NT2/D1 (cell line): ENCODE results near the gene DDX31.
A peak's percentile ranks its signal among the peaks of the same experiment; 100 is the strongest.

ENCODE experiments used
- DNase-seq: peaks from one replicate; pipeline ENCODE4 v3.0.0-alpha.2; 2011; ENCODE audit warnings: low read depth, low spot score
- H3K27me3 ChIP-seq: 2 replicates; pipeline ENCODE4 v1.6.0; 2011; ENCODE audit warnings: mild to moderate bottlenecking; ENCODE audit not compliant: insufficient read length, insufficient read depth
- H3K36me3 ChIP-seq: 2 replicates; pipeline ENCODE4 v1.6.1; 2011; ENCODE audit warnings: mild to moderate bottlenecking, low read length, mixed read lengths; ENCODE audit not compliant: insufficient read depth, insufficient read length
- H3K4me1 ChIP-seq: 2 replicates; pipeline ENCODE4 v1.5.1; 2011; ENCODE audit not compliant: insufficient read depth, insufficient read length
- H3K4me3 ChIP-seq: 2 replicates; pipeline ENCODE4 v1.5.1; 2011; ENCODE audit warnings: low read depth; ENCODE audit not compliant: insufficient read length
- H3K9ac ChIP-seq: 2 replicates; pipeline ENCODE4 v1.6.0; 2011; ENCODE audit warnings: low read depth; ENCODE audit not compliant: insufficient read length
- H3K9me3 ChIP-seq: 2 replicates; pipeline ENCODE4 v1.5.1; 2011; ENCODE audit warnings: mild to moderate bottlenecking, low read length; ENCODE audit not compliant: insufficient read depth
- SUZ12 ChIP-seq: IDR thresholded peaks from 2 replicates; pipeline ENCODE4 v1.6.1; 2011; ENCODE audit not compliant: insufficient read length, insufficient read depth; ENCODE audit errors: extremely low read depth
- YY1 ChIP-seq: IDR thresholded peaks from 2 replicates; pipeline ENCODE4 v1.6.1; 2011; ENCODE audit not compliant: insufficient read length, insufficient read depth
- ZNF274 ChIP-seq: IDR thresholded peaks from 2 replicates; pipeline ENCODE4 v1.6.1; 2011; ENCODE audit warnings: mild to moderate bottlenecking, low read depth, low read length

Gene DDX31

DNA sequence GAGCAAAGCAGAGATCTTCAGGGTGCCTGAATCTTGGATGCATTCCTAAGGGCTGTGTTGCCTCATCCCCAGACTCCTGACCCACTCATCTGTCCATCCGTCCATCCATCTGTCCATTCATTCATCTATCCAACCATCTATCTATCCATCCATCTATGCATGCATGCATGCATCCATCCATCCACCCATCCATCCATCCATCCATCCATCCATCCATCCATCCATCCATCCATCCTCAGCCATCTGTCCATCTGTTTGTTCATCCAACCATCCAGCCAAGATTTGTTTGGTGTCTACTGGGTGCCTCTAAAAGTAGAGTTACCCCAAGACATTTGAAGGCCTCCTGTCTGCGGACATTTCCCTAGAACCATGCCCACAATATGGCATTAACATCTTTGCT lies 115.0 kb downstream of the DDX31 start:
- H3K36me3 ChIP-seq, result no peaks in the 10 kb centered on the region
- no peak overlapping the region for H3K9ac ChIP-seq
- no peak overlapping the region for H3K4me3 ChIP-seq
- no peaks in the 10 kb centered on the region for H3K27me3 ChIP-seq
- peaks cover 3% of the 10 kb centered on the region for H3K4me1 ChIP-seq
- DNase-seq, result no peak
- peaks cover 12% of the 10 kb centered on the region for H3K9me3 ChIP-seq
- TF ChIP-seq SUZ12 (no peak), ZNF274 (no peak), YY1 (no peak)

DNA sequence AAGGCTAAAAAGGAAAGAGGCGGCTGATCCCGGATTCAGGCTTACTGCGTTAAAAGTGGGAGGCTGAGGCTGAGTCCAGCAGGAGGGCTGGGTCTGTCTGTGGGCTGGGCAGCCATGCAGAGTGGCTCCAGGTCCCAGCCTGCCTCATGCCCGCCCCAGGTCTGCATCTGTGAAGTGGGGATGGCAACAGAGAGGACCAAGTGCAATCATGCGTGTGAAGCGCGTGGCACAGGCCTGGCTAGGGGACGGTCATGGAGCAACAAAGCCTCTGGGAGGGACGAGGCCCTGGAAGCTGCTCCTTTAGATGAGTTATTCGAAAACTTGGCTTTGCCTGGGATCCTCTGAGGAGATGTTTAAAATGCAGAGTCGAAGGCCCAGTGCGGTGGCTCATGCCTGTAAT lies 117.7 kb downstream of the DDX31 start:
- TF ChIP-seq YY1, result no peak
- TF ChIP-seq ZNF274, result no peak
- no peak for TF ChIP-seq SUZ12
- H3K4me1 ChIP-seq, result peaks cover 14% of the 10 kb centered on the region
- no peak for DNase-seq
- H3K36me3 ChIP-seq, result no peaks in the 10 kb centered on the region
- H3K27me3 ChIP-seq, result no peaks in the 10 kb centered on the region
- H3K4me3 ChIP-seq, result no peak overlapping the region
- H3K9me3 ChIP-seq, result no peaks in the 10 kb centered on the region
- no peak overlapping the region for H3K9ac ChIP-seq

DNA sequence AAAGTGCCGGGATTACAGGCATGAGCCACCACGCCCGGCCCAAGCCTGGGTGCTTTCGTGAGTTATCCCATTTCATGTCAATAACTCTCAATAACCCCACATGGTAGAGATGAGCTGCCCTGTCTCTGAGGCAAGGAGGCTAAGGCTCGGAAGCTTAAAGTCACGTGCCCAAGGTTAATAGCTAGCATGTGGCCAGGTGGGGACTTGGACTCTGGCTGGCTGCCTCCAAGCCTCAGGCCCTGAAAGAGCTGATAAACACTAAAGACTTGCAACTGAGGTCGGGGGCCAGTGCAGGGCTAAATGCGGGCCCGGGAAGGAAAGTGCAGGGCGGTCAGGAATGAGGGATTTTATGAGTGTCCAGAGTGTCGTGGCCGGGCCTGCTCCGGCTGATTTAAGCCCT lies 118.2 kb downstream of the DDX31 start:
- Histone ChIP-seq H3K4me3 (no peak overlapping the region), H3K27me3 (no peaks in the 10 kb centered on the region), H3K4me1 (peaks cover 17% of the 10 kb centered on the region), H3K9me3 (no peaks in the 10 kb centered on the region), H3K36me3 (no peaks in the 10 kb centered on the region), H3K9ac (peak overlapping the region; percentile 32)
- DNase-seq, result no peak
- TF ChIP-seq ZNF274 (no peak), YY1 (no peak), SUZ12 (no peak)

DNA sequence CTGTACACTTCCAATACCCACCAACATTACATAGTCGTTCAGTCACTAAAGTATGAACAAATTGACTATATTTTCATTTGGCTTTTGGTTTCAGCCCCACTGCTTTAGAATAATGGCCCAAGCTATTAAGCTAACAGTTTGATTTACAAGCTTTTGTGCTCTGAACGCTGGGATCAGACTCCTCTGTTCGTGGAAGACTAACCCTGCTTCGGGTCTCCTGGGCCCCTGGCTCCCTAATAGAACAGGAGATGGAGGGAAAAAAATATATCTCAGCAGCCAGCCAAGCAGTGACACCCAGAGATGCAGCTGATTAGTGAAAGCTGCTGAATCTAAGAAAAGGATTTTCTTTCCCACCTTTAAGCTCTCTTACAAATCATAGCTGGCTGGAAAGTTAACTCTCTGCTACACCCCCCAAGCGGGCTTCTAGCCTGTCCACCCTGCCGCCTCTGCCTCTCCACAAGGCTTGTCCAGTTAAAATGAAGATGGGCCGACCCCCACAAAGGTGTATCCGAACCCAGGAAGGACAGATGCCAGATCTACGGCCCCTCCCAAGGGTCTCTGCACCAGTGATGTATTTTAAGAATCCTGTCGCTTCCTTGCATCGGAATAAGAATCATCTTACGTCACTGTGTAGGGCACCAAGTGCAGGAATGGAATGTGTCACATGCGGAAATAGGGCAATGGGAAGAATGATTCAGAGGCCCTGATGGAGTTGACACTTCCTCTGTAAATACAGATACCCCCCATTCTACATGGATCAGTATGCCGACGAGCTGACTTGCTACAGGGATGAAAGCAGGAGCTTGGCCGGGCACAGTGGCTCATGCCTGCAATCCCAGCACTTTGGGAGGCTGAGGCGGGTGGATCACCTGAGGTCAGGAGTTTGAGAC lies 120.8 kb downstream of the DDX31 start:
- H3K9me3 ChIP-seq, result no peaks in the 10 kb centered on the region
- DNase-seq, result no peak
- peaks cover 27% of the 10 kb centered on the region for H3K4me1 ChIP-seq
- H3K27me3 ChIP-seq, result peaks cover 2% of the 10 kb centered on the region
- TF ChIP-seq ZNF274, result no peak
- TF ChIP-seq SUZ12, result no peak
- no peak overlapping the region for H3K4me3 ChIP-seq
- H3K9ac ChIP-seq, result no peak overlapping the region
- no peaks in the 10 kb centered on the region for H3K36me3 ChIP-seq

DNA sequence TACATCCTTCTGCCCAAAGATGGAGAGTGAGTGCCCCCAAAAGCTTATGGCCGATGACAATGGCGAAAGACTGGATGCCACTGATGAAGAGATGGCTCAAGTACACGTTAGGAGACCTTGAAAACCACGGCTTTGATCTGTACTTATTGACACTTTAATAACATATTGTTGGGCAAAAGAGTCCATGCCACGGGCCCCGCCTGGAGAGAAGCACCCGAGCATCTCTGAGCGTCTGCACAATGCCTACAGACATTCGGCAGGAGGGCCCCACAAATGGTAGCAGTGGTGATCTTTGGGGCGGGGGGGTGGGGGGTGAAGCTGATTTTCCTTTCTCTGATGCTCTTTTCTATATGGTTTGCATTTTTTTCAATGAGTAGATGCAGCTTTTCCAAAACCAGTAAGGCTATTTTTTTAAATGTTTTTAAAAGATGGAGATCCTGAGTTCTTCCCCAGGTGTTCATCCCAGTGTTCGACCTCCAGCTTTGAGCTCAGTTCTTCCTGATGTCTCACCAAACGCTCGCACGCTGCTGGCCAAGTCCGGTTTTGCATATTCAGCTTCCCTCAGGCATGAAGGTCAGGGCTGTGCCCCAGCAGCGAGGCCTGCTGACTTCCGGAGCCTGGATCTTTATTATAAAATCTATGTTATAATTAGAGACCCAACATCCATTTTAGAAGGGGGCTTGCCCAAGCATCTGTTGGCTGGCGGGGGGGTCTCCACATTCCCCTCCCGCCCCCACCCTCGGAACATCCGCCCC lies 121.6 kb downstream of the DDX31 start:
- no peak for DNase-seq
- no peaks in the 10 kb centered on the region for H3K36me3 ChIP-seq
- peaks cover 28% of the 10 kb centered on the region for H3K4me1 ChIP-seq
- H3K4me3 ChIP-seq, result no peak overlapping the region
- no peak overlapping the region for H3K9ac ChIP-seq
- TF ChIP-seq SUZ12 (no peak), ZNF274 (no peak), YY1 (no peak)
- H3K9me3 ChIP-seq, result no peaks in the 10 kb centered on the region
- peaks cover 2% of the 10 kb centered on the region for H3K27me3 ChIP-seq

DNA sequence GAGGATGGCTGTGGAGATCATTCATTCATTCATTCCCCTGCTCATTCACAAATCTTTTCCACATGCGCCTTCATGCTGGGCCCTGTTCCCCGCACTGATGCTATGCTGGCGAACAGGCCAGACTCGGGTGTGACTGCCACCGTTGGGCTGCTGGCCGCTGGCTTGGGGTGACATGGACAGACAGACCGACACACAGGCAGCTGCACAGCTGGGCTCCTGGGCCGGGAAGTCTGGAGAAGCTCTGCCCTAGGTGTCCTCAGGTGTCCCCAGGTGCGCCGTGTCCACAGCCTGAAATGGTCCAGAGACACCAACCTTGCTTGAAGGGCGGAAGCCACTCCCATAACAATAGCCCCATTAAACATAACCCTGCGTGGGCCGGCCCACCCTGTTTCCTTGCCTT lies 122.3 kb downstream of the DDX31 start:
- no peak overlapping the region for H3K4me3 ChIP-seq
- TF ChIP-seq SUZ12 (no peak), YY1 (no peak), ZNF274 (no peak)
- H3K9me3 ChIP-seq, result no peaks in the 10 kb centered on the region
- peak overlapping the region; percentile 1 for H3K9ac ChIP-seq
- DNase-seq, result no peak
- H3K27me3 ChIP-seq, result peaks cover 2% of the 10 kb centered on the region
- H3K4me1 ChIP-seq, result peaks cover 28% of the 10 kb centered on the region
- H3K36me3 ChIP-seq, result no peaks in the 10 kb centered on the region

DNA sequence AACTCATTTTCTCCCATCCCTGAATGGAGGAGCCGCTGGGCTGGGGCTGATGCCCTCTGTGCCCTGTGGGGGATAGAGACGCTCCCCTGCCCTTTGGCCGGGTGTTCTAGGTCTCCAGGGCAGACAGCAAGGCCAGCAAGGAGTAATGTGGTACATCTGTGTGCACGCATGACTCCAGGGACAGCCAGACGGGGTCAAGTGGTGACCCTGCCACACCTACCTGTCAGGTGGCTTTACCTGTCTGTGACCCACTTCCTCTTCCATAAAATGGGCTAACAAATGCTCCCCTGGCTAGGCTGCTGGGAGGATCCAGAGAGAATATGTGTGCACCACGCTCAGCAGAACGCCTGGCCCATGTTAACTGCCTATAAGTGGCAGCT lies 122.7 kb downstream of the DDX31 start:
- H3K27me3 ChIP-seq, result peaks cover 2% of the 10 kb centered on the region
- H3K4me1 ChIP-seq, result peaks cover 32% of the 10 kb centered on the region
- H3K4me3 ChIP-seq, result no peak overlapping the region
- peak overlapping the region; percentile 1 for H3K9ac ChIP-seq
- no peaks in the 10 kb centered on the region for H3K36me3 ChIP-seq
- H3K9me3 ChIP-seq, result no peaks in the 10 kb centered on the region
- no peak for DNase-seq
- TF ChIP-seq YY1, result no peak
- TF ChIP-seq ZNF274, result no peak
- TF ChIP-seq SUZ12, result no peak
